G401 (cell line): ENCODE results near the gene KLRC4. TPM values are rescaled to one million over a fixed set of nuclear protein-coding genes. Genes with fewer than 3 reads are reported as not detected.
"Not testable (repeated sequence)": the region's sequence is repeated elsewhere in the genome, so short reads cannot be mapped to it uniquely, and the experiment has no call there.

Experiments
- DNase-seq: peaks from one replicate; pipeline ENCODE4 v3.0.0-alpha.2; 2015; ENCODE audit warnings: low spot score
- in situ Hi-C: cut with HindIII; loops from 2 replicates; pipeline ENCODE4 v1.10.0; 2016; ENCODE audit warnings: low sequenced_read_pairs, mixed read lengths
- total RNA-seq: library from RNA; depleted of rRNA; stranded (reverse); fragments of >200 nt; shearing (Covaris generic); gene quantifications from 2 replicates; pipeline ENCODE4 v1.2.3, GENCODE V29; 2014; rRNA removed

KLRC4 gene
- not detected in 2 replicates for total RNA-seq

GRCh38 chr12:10409392-10409791 is at the start of gene KLRC4:
Gene KLRC4, minus strand, starts transcription at chr12:10409757. Its CDS starts 182 bp downstream, at chr12:10409575.
- in situ Hi-C loops, result no loop called here
- no peak for DNase-seq

GRCh38 chr12:10457760-10458159 is 48.2 kb upstream of the KLRC4 start:
- DNase-seq, result no peak
- in situ Hi-C loops, result no loop called here

- no peak for DNase-seq
- in situ Hi-C loops, result no loop called here
Measured at GRCh38 chr12:10456856-10457255, 47.3 kb upstream of the KLRC4 start.

GRCh38 chr12:10455766-10456165 is 46.2 kb upstream of the KLRC4 start:
- in situ Hi-C loops, result no loop called here

GRCh38 chr12:10454531-10454930 is 45.0 kb upstream of the KLRC4 start:
- DNase-seq, result no peak
- in situ Hi-C loops, result no loop called here

More at GRCh38 chr12:10455766-10456165, 46.2 kb upstream of the KLRC4 start:
- DNase-seq, result no peak

GRCh38 chr12:10453156-10453555 is 43.6 kb upstream of the KLRC4 start, which contains the start of gene KLRC1:
Gene KLRC1, minus strand, starts transcription at chr12:10453377. Its CDS starts 2,221 bp downstream, at chr12:10451156.
- in situ Hi-C loops, result no loop called here
- DNase-seq, result no peak

- DNase-seq, result no peak
- in situ Hi-C loops, result no loop called here
Measured at GRCh38 chr12:10448236-10448635, 38.7 kb upstream of the KLRC4 start.

- in situ Hi-C loops, DNase-seq: not testable (repeated sequence)
Measured at GRCh38 chr12:10446052-10446451, 36.5 kb upstream of the KLRC4 start.

- DNase-seq, in situ Hi-C loops: not testable (repeated sequence)
Measured at GRCh38 chr12:10441144-10441543, 31.6 kb upstream of the KLRC4 start.

- DNase-seq, in situ Hi-C loops: not testable (repeated sequence)
Measured at GRCh38 chr12:10439608-10440274, 30.2 kb upstream of the KLRC4 start.

- DNase-seq, in situ Hi-C loops: not testable (repeated sequence)
Measured at GRCh38 chr12:10437601-10438000, 28.0 kb upstream of the KLRC4 start.

- in situ Hi-C loops, DNase-seq: not testable (repeated sequence)
Measured at GRCh38 chr12:10435816-10436215, 26.3 kb upstream of the KLRC4 start, which contains the start of gene KLRC2. Gene KLRC2, minus strand, starts transcription at chr12:10436010. Its CDS starts 24 bp downstream, at chr12:10435986.

- DNase-seq, in situ Hi-C loops: not testable (repeated sequence)
Measured at GRCh38 chr12:10430623-10431022, 21.1 kb upstream of the KLRC4 start.

- in situ Hi-C loops, result not testable (repeated sequence)
Measured at GRCh38 chr12:10425938-10426337, 16.4 kb upstream of the KLRC4 start.

GRCh38 chr12:10424260-10424899 is 14.8 kb upstream of the KLRC4 start:
- DNase-seq, in situ Hi-C loops: not testable (repeated sequence)

More at GRCh38 chr12:10425938-10426337, 16.4 kb upstream of the KLRC4 start:
- DNase-seq, result not testable (repeated sequence)

GRCh38 chr12:10422159-10422558 is 12.6 kb upstream of the KLRC4 start:
- in situ Hi-C loops, DNase-seq: not testable (repeated sequence)

- in situ Hi-C loops, result not testable (repeated sequence)
Measured at GRCh38 chr12:10420334-10420733, 10.8 kb upstream of the KLRC4 start, which contains the start of gene KLRC3. Gene KLRC3, minus strand, starts transcription at chr12:10420595. Its CDS starts 45 bp downstream, at chr12:10420550.

GRCh38 chr12:10408842-10409241 is 715 bp downstream of the KLRC4 start:
- no peak for DNase-seq
- in situ Hi-C loops, result no loop called here

More at GRCh38 chr12:10420334-10420733, 10.8 kb upstream of the KLRC4 start, which contains the start of gene KLRC3:
- DNase-seq, result not testable (repeated sequence)

GRCh38 chr12:10406725-10407124 is 2.8 kb downstream of the KLRC4 start:
- in situ Hi-C loops, result no loop called here
- no peak for DNase-seq

- DNase-seq, result no peak
- in situ Hi-C loops, result no loop called here
Measured at GRCh38 chr12:10405294-10405693, 4.3 kb downstream of the KLRC4 start.
